ENCODE data around the gene EMILIN2.

The EMILIN2 gene

GRCh38 chr18:2916184-2916583 is 69.4 kb downstream of the EMILIN2 start:
- peak; percentile 38 for DNase-seq (ENCODE audit: low spot score)

DNA sequence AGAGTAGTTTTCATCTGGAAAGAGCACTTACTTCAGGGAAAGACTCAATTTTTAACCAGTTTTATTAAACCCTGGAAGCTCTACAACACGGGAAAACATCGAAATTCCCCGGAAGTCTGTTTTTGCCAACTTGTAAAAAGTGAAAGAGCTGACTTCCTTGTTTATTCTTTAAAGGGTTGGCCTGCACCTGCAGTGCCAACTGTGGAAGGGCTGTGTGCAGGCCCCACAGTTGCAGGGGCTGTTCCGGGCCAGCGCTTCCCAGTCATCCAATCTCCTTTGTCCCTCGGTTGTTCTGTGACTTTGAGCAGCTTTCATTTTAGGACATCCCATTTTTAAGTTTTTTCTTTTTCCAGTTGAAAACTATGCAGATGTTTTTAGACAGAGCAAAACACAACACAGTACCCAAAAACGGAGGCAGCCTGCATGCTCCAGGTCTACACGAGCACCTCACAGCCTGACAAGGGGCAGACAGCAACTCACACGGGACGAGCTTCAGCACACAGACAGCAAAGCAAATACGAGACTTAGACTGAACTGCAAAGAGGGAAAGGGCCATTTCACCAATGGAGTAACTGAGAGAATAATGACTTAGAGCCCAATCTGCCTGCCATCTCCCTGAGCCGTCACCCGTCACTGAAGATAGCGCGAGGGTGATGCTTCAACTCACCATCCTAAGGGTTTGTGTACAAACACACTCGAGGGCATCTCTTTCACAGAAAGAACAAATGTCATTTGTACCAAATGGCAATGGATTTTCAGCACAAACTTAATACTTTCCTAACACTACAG is 70.6 kb downstream of the EMILIN2 start:
- DNase-seq (ENCODE audit: low spot score): no peak

GRCh38 chr18:2918761-2919550 is 72.2 kb downstream of the EMILIN2 start:
- no peak for DNase-seq (ENCODE audit: low spot score)

DNA sequence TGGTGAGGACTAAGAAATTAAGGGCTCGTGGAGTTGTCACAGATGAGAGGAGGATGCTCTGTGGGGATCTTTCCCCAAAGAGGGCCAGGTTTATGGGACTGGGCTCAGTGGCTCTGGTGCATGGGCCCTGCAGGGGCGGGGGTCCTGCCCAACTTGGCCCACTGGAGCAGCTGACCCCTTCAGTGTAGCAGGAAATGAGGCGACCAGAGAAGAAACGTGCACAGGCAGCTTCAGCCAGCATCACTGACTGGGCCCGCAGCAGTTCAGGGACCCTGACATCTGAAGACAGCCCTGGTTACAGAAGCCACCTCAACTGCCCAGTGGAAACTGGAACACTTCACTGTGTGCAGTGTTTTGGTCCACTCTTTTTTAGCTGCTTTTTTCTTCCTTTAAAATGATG is 72.8 kb downstream of the EMILIN2 start:
- DNase-seq (ENCODE audit: low spot score): no peak

DNA sequence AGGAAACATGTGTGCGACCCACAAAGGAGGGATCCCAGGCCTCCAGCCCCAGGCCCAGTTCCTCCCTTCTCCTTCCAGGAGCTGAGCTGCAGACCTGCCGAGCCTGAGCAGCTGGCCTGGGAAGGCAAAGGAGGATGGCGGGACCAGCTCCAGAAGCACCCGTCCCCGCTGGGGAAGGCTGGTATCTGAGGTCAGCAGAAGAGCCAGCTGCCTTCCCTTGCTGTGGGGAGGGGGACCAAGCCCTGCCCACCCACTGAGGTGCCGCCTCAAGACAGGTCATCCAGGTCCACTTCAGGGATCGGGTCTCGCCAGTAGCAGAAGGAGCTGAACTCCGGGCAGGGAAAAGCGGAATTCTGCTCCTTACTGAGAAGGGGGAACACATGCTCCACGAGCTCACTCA is 73.2 kb downstream of the EMILIN2 start:
- no peak for DNase-seq (ENCODE audit: low spot score)

DNA sequence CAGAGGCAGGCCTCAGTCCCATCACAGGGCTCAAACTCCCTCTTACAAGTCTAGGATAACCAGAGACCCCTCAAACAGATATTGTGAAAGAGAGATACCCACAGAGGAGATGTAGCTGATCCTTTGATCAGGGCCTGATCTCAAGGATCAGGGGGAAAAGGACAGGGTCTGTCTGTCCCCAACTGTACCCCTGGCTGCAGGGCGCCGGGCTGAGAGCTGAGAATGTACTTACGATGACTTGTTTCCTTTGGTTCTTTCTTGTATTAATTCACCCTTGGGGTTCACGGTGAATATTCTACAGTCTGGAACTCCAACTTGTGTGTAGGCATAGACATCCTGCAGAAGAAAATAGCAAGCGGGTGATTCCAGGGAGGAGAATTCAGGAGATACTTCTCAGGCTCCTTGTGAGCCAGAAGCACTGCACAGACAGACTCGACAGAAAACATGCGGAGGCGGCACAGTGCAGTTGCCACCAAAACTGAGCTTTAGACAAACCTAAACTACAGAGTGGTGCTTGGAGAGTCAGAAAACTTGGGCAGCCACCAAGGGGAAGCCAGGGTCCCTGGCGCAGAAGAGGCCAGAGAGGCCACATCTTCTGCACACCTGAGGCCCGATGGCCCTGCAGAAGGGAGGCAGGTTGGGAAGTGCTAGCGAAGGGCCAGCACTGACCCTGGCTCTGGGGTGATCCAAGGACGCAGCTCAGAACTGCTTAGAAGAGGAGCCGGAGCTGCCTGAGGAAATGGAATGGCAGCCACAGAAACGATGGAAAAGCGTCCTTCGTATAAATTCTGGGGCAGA is 73.9 kb downstream of the EMILIN2 start:
- DNase-seq (ENCODE audit: low spot score): no peak

DNA sequence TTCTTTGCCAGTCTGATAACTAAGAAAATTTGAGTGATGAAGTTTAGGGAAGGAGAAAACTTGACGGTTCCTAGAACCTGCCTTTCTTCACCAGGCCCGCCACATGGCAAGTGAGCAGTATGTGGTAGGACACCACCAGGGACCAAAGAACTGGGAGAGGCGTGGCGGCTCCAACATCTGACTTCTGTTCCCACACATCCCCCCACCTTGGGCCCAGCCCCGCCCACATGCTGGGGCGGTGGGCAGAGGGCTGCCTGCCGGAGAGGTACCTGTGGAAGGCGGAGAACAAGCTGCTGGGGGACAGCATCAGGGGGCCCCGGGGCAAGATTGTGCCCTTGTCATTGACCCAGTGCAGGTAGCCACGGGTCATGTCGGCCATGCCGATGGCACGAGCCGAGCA is 75.0 kb downstream of the EMILIN2 start:
- no peak for DNase-seq (ENCODE audit: low spot score)

DNA sequence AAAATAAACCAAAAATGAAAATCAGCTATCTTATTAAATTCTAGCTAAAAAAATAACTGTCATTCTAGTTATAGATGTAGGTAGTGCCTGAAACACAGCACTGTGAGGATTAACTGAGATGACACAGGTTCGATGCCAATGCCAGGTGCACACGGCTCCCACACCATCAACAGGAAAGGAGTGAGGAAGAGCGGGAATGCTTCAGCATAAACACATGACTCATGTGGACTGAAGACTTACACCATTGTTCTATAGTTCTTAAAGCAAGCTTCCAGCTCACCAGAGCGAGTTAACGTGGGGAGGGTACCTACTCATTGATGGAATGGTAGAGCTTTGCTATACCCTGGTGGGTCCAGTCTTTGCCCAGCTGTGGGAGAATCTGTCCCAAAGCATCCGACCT is 76.7 kb downstream of the EMILIN2 start:
- no peak for DNase-seq (ENCODE audit: low spot score)

DNA sequence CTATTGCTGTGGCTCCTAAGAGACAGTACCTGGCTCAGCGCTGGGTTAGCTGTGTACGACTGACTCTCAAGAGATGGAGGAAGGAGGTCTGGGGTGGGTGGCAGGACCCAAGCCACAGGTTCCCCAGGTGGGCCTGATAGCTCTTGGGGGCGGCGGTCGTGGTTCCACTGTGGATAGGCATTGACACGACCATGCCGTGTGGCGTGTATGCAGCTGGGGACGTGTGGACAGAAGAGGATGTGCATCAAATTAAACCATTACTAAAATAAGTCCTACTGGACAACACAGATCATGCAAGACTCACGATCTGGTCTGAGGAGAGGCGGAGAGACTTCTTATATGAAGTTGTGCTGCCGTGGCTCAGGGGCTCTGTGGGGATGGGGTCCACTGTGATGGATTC is 78.1 kb downstream of the EMILIN2 start:
- DNase-seq (ENCODE audit: low spot score): no peak

DNA sequence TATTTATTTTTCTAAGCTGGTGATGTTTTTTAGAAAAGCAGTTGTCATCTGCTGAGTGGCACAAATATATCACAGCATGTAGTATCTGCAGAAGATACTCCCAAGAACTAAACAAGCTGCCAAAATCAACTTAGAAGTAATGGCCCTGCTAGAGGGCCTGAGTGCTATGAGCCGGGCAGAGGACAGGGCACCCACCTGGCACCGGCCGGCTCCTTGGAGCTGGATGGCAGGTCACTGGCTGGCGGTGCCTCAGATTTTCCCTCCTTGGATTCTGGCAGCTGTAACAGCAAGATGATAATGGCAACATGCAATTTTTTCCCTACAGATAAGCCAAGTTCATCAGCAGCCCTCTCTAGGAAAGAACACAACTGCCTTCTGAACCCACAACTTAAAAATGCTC is 79.7 kb downstream of the EMILIN2 start:
- DNase-seq (ENCODE audit: low spot score): no peak

DNA sequence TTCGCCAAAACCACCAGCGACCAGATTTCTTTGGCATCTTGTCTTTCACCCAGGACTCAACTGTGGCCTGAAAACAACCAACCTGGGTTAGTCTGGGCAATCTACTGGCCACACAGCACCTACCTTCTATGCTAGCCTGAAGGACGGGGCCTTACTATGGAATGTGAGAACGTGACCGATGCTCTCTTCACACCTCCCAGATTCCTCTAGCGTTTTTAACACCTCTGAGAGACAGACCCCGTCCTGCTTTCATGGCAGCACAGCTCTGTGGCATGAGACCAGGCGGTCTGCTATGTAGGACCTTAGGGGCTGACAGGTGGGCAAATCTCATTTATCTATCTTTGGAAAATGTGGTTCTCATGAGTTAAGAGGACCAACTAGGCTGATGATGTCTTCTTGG is 80.9 kb downstream of the EMILIN2 start:
- no peak for DNase-seq (ENCODE audit: low spot score)

DNA sequence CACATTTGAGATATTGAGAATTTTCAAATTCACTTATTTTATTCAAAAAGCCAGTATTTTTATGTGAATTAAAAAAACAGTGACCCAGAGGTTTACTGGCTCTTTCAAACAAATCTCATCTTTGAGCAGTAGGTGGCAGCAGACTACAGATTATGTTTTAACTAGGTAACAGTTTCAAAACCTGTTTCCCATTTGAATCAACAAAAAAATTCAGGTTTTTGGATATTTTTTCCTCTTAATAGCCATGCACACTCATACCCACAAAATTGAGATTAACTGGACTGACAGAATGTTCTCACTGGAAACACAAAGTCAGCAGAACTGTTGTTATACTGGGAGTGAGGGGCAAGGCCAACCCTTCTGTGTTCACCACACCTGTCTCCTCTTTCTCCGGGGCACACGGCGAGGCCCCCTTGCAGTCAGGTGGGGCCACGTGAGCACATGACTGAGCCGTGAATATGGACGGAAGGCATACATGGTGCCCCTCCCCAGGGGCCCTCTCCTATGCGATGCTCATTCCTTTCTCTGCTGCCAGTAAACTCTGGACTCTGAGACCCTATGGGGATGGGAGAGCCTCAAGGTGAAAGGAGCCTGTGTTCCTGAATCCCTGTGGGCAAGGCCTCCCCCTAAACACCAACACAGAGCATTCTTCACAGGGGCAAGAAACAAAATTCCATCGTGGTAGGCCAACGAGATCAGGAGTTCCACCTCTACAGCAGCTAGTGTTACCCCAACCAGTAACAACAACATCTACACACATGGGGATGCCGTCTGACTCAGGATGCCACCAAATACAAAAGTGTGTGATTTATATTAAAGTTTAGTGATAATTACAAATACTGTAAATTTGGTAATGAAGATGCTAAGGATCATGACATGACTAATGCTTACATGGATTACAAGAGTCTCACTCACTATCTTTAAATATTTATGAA is 85.7 kb downstream of the EMILIN2 start:
- peak; percentile 61 for DNase-seq (ENCODE audit: low spot score)

DNA sequence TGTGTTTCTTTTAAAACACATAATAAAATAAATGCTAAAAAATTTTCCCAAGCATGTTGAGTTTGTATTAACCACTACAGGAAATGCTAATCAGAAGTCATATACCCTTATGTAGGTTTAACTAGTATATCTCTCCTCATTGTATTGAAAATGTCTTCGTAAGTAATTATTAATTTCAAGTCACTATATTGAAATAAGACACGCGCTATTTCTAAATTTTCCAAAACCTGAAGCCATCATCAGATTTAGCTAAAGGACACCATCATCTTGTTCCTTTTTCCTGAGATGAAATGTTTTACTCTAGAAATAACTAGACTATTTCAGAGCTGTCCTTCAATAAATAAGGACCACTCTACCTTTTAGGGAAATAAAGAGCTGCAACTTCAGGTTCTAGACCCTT is 87.2 kb downstream of the EMILIN2 start:
- DNase-seq (ENCODE audit: low spot score): no peak

- no peak for DNase-seq (ENCODE audit: low spot score)
Measured at GRCh38 chr18:2935438-2936192, 88.8 kb downstream of the EMILIN2 start.

- DNase-seq (ENCODE audit: low spot score): no peak
Measured at GRCh38 chr18:2939317-2939716, 92.5 kb downstream of the EMILIN2 start.

DNA sequence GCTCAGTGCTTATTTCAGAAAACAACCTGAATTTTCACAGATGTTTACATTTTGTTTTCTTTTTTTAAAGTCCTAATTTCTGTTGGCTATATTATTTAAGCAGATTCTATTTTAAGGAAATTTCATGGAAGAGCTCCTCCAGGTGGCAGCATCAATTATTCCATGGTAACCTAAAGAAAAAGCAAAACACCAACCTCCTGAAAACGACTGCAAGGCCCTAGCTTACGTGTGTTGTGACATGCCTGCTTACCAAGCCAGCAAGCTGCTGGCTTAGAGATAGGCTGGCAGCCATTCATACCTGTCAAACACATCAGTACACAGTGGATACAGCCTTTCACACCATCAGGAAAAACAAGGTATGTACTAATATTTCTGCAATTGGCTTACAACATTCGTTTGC is 101.2 kb downstream of the EMILIN2 start:
- DNase-seq (ENCODE audit: low spot score): peak; percentile 36

DNA sequence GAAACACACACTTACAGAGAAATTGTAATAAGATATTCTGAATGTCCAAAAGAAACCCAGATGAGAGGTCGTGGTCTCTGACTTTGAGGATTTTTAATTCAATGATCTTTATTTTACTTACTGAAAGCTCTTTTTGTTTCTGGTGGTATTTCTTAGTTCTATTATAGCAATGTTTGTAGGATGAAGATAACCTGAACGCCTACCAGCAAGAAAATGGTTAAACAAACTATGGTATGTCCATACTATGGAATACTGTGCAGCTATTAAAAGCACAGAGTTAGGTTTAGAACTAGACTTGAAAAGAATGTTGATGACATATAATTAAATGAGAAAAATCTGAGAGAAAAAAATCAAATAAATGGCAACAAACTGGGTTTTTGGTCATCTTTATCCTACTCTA is 105.8 kb downstream of the EMILIN2 start:
- no peak for DNase-seq (ENCODE audit: low spot score)

GRCh38 chr18:2953935-2954653 is 107.3 kb downstream of the EMILIN2 start:
- DNase-seq (ENCODE audit: low spot score): no peak

DNA sequence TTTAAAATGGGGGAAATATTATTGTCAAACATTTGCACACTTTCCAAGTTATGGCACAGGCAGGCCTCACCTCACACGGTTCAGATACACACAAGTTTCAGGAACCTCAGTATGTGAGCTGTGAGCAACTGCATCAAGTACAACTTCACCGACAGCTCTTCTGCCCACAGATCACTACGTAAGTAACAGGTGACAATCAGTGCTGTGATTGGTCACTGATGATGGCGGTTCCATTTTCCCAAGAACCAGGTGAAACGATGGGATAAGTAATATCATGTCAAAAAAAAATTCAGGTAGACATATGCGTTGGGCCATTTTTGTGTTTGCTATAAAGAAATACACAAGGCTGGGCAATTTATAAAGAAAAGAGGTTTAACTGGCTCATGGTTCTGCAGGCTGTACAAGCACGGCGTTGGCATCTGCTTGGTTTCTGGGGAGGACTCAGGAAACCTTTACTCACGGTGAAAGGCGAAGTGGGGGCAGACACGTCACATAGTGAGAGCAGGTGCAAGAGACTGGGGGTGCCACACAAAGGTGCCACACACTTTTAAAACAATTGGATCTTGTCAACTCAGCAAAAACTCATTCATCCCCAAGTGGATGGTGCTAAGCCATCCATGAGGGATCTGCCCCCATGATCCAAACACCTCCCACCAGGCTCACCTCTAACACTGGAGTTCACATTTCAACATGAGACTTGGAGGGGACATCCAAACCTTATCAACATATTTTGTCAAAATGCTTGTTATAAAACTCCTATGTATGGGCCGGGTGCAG is 108.3 kb downstream of the EMILIN2 start:
- no peak for DNase-seq (ENCODE audit: low spot score)
